ENCODE results near the gene DPYSL3.

GRCh38 chr5:147454996-147455677, 54.7 kb downstream of the DPYSL3 start:
- TF ChIP-seq POLR2A (IDR thresholded peaks at IDR 0.05) (no peak), POLR2AphosphoS5 (IDR thresholded peaks at IDR 0.05) (peak; percentile 67 to 70 (median 70)), CTCF (IDR thresholded peaks at IDR 0.05) (no peak), EP300 (IDR thresholded peaks at IDR 0.05; ENCODE audit: low read depth) (peak; percentile 19)

Data from transverse colon (tissue), 4 donors.